Measurements from ENCODE around the gene ELMO1. TPM values are rescaled to one million over a fixed set of nuclear protein-coding genes. Genes with fewer than 3 reads are reported as not detected.

The ELMO1 gene
- total and polyA plus RNA-seq, 11 donors, result 6.9 to 38.6 (median 14.7) TPM

DNA sequence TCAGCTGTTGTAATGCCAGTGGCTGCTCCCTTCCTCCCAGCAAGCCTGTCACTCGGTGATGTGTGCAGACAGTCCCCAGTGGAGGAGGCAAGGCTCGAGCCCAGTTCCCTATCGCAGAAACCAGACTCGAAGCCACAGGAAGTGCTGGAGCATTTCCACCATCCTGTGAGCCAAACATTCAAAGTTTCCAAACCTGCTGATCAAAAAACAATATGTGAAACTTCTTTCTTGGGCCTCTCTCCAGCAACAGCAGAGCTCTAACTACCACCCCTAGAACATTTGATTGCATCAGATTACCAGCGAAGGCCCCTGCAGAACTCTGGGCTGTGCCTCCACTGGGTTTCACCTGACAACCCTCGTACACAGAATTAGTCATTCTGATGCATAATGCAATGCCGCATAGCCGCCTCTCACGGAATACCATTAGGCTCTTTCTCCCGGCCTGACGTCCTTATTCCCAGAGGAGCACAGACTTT lies 94.0 kb downstream of the ELMO1 start:
- no peaks in the 10 kb centered on the region for H3K36me3 ChIP-seq
- H3K9me3 ChIP-seq, result no peaks in the 10 kb centered on the region
- H3K27me3 ChIP-seq, result no peaks in the 10 kb centered on the region
- 25 to 43% (median 31%) methylated on average over 11 of the region's 11 CpGs for WGBS, 4 donors
- H3K4me1 ChIP-seq, result peaks cover 6 to 89% (median 41%) of the 10 kb centered on the region in 12 donors
- peak overlapping the region; percentile 45 to 87 (median 76) for H3K27ac ChIP-seq
- intact Hi-C loops (cut with DNase I), result loop anchor here in 7 of 10 donors (1.0 to 10.0 kb wide), 11 partner anchors 67 to 142 kb away; partner anchors contain the start of gene ELMO1 (in 6 of the 7)
- DNase-seq (peak; percentile 81 to 90 (median 84)), ATAC-seq (peak; percentile 88 to 97 (median 94))
- H3K4me3 ChIP-seq, result no peak overlapping the region
- no peak for TF ChIP-seq POLR2A (IDR thresholded peaks at IDR 0.05)
- TF ChIP-seq, protein P1, sequence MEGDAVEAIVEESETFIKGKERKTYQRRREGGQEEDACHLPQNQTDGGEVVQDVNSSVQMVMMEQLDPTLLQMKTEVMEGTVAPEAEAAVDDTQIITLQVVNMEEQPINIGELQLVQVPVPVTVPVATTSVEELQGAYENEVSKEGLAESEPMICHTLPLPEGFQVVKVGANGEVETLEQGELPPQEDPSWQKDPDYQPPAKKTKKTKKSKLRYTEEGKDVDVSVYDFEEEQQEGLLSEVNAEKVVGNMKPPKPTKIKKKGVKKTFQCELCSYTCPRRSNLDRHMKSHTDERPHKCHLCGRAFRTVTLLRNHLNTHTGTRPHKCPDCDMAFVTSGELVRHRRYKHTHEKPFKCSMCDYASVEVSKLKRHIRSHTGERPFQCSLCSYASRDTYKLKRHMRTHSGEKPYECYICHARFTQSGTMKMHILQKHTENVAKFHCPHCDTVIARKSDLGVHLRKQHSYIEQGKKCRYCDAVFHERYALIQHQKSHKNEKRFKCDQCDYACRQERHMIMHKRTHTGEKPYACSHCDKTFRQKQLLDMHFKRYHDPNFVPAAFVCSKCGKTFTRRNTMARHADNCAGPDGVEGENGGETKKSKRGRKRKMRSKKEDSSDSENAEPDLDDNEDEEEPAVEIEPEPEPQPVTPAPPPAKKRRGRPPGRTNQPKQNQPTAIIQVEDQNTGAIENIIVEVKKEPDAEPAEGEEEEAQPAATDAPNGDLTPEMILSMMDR (IDR thresholded peaks at IDR 0.05), result no peak

DNA sequence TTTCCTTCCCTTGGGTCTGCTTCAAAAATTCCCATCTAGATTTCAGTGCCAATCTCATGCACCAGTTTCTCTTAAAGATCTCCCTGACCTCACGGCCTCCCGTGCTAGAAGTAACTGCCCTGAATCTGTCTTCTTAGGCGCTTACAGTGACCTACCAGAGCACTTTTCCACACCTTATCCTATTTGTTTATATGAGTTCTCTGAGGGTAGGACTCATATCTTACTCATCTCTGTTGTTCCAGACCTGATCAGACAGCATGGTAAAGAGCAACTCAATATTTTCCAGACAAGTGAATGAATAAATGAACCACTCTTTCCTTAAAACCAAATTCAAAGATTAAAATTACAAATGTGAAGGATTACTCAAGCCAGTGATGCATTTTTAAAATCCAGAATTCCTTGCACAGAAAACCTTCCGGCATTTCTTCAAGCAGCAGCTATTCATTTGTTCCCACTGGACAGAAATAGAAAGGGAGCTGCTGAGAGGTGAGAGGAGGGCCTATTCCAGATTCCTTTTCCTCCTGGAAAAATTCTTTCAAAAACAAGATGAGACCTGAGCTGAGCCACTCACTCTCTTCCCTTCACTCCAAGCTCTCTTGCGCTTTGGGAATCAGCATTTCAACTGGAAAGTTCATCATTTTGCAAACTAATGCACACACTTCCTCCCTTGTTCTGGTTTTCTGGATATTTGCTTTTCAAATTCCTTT lies 94.6 kb downstream of the ELMO1 start:
- DNase-seq (no peak), ATAC-seq (peak in 2 of 4 donors; percentile 18 to 52)
- 42 to 54% (median 51%) methylated on average over 5 of the region's 5 CpGs for WGBS, 4 donors
- Histone ChIP-seq H3K4me3 (peak overlapping the region in 1 of 12 donors; percentile 53), H3K27me3 (no peaks in the 10 kb centered on the region), H3K27ac (peak overlapping the region; percentile 45 to 87 (median 76)), H3K36me3 (no peaks in the 10 kb centered on the region), H3K9me3 (no peaks in the 10 kb centered on the region), H3K4me1 (peaks cover 6 to 84% (median 43%) of the 10 kb centered on the region in 12 donors)
- intact Hi-C loops (cut with DNase I), result loop anchor here in 7 of 10 donors (1.0 to 10.0 kb wide), 10 partner anchors 67 to 139 kb away; partner anchors contain the start of gene ELMO1 (in 6 of the 7)
- TF ChIP-seq, protein P1 (IDR thresholded peaks at IDR 0.05), result no peak
- no peak for TF ChIP-seq POLR2A (IDR thresholded peaks at IDR 0.05)

DNA sequence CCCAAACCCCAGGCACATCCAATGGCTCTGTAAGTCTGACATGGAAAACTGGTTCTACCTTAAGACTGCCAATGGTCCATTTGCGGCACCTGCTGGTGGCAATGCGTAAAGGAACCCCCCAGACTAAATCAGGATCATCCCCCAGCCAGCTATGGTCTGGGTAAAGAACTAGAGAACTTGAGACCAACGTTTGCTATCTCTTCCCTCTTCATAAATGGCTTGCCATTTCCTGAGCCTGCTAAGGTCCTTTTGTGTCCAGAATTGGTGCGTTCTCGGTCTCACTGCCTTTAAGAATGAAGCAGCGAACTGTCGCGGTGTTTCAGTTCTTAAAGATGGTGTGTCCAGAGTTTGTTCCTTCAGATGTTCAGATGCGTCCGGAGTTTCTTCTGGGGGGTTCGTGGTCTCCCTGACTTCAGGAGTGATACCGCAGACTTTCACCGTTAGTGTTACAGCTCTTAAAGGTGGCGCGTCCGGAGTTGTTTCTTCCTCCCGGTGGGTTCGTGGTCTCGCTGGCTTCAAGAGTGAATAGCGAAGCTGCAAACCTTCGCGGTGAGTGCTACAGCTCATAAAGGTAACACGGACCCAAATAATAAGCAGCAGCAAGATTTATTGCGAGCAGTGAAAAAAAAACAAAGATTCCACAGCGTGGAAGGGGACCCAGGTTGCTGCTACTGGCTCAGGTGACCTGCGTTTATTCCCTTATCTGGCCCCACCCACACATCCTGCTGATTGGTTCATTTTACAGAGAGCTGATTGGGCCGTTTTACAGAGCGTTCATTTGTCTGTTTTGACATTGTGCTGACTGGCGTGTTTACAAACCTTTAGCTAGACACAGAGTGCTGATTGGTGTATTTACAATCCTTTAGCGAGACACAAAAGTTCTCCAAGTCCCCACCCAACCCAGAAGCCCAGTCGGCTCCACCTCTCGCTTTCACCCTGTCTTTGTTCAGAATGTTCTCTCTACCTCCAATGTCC lies 95.4 kb downstream of the ELMO1 start:
- DNase-seq, result peak in 3 of 5 donors; percentile 21 to 42 (median 34)
- H3K9me3 ChIP-seq, result no peaks in the 10 kb centered on the region
- H3K4me1 ChIP-seq, result peaks cover 6 to 81% (median 44%) of the 10 kb centered on the region in 12 donors
- H3K27me3 ChIP-seq, result no peaks in the 10 kb centered on the region
- WGBS, 4 donors, result 73 to 87% (median 82%) methylated on average over 32 of the region's 32 CpGs
- no peaks in the 10 kb centered on the region for H3K36me3 ChIP-seq
- intact Hi-C loops (cut with DNase I), result loop anchor here in 7 of 10 donors (5.0 to 10.0 kb wide), 6 partner anchors 66 to 138 kb away; partner anchors contain the start of gene ELMO1 (in 4 of the 7)
- peak overlapping the region in 11 of 12 donors; percentile 45 to 87 (median 77) for H3K27ac ChIP-seq
- H3K4me3 ChIP-seq, result peak overlapping the region in 4 of 12 donors; percentile 1 to 53 (median 13)
- peak in 2 of 4 donors; percentile 4 to 5 for ATAC-seq
- TF ChIP-seq, protein P1 (IDR thresholded peaks at IDR 0.05), result peak in 4 of 12 donors; percentile 21 to 42 (median 22)
- no peak for TF ChIP-seq POLR2A (IDR thresholded peaks at IDR 0.05)

Data from heart left ventricle (tissue), 16 donors.